Sigmoid colon (tissue), 7 donors: Measurements from ENCODE around the gene SSU72. TPM values are rescaled to one million over a fixed set of nuclear protein-coding genes. Genes with fewer than 3 reads are reported as not detected.

Experiments used
- DNase-seq: peaks from one replicate; pipeline ENCODE4 v3.0.0-alpha.2; 2019
- H3K27ac ChIP-seq, 4 donors: fragments of 200-600 bp; sonication (generic); one replicate each; pipeline ENCODE4 v1.5.1; 2016 to 2019; ENCODE audit warnings: mild to moderate bottlenecking in 1 of 4
- H3K27me3 ChIP-seq, 3 donors: fragments of 200-600 bp; sonication (generic); one replicate each; pipeline ENCODE4 v1.5.1; 2019; ENCODE audit warnings: mild to moderate bottlenecking in 1 of 3
- H3K36me3 ChIP-seq, 4 donors: fragments of 200-600 bp; sonication (generic); one replicate each; pipeline ENCODE4 v1.5.1; 2016 to 2019
- H3K4me1 ChIP-seq, 4 donors: fragments of 200-600 bp; sonication (generic); one replicate each; pipeline ENCODE4 v1.5.1; 2017 to 2019
- H3K4me3 ChIP-seq, 4 donors: fragments of 200-600 bp; sonication (generic); one replicate each; pipeline ENCODE4 v1.5.1; 2017 to 2019; ENCODE audit warnings: mild to moderate bottlenecking in 2 of 4, moderate library complexity in 1 of 4
- H3K9me3 ChIP-seq, 4 donors: fragments of 200-600 bp in 3 of 4; sonication (generic) in 3 of 4; one replicate each; pipeline versions ENCODE4 v1.5.1 to v1.6.1; 2013 to 2019
- EP300 ChIP-seq, 4 donors: sonication (generic); formaldehyde crosslinking; IDR thresholded peaks; one replicate each; pipeline ENCODE4 v1.6.1; 2017; ENCODE audit warnings: antibody characterized with exemption in 4 of 4
- POLR2A ChIP-seq, 2 donors: fragments of 450-650 bp; IDR thresholded peaks; one replicate each; pipeline ENCODE4 v1.6.1; 2016; ENCODE audit warnings: antibody characterized with exemption in 2 of 2, mild to moderate bottlenecking in 2 of 2, moderate library complexity in 2 of 2
- POLR2AphosphoS5 ChIP-seq, 4 donors: sonication (generic); formaldehyde crosslinking; IDR thresholded peaks; one replicate each; pipeline ENCODE4 v1.6.1; 2017; ENCODE audit warnings: antibody characterized with exemption in 4 of 4
- WGBS, 2 donors: extraction: QIAGEN DNeasy Blood & Tissue Kit; methylation state at CpG; one replicate each; pipeline ENCODE4 v1.1.7; 2013; 5-methylcytosine and 5-hydroxymethylcytosine counted together
- intact Hi-C: fragments of 100-400 bp; cut with DNase I; formaldehyde crosslinking; loops from one replicate; pipeline ENCODE4 v1.15.1; 2023
- polyA plus RNA-seq, 3 donors: library from polyadenylated mRNA; stranded (reverse); fragments of 200-250 nt; gene quantifications; one replicate each; pipeline ENCODE4 v1.2.3, GENCODE V29; 2013
- total RNA-seq, 4 donors: library from RNA; depleted of rRNA; stranded (reverse); fragments of >200 nt; gene quantifications; one replicate each; pipeline ENCODE4 v1.1.0, GENCODE V29; 2016
- TF ChIP-seq, protein P1 (sequence below), 4 experiments: fragments of 450-650 bp in 3 of 4; fragments of 200-600 bp in 1 of 4; IDR thresholded peaks; one replicate each; pipeline ENCODE4 v1.5.1; 2016 to 2019; ENCODE audit warnings: antibody characterized with exemption in 4 of 4, mild to moderate bottlenecking in 3 of 4, moderate library complexity in 2 of 4
- donor health status: healthy with polysubstance abuse.
- donor health status: Bipolar disorder and iron deficiency.
- donor health status: healthy.

SSU72 gene
- total and polyA plus RNA-seq, 7 donors: 98.9 to 165 (median 119) TPM

GRCh38 chr1:1622010-1622787 lies 47.5 kb upstream of the SSU72 start:
- peaks cover 0 to 39% (median 3%) of the 10 kb centered on the region in 4 donors for H3K36me3 ChIP-seq
- H3K27me3 ChIP-seq: no peaks in the 10 kb centered on the region
- TF ChIP-seq, protein P1, sequence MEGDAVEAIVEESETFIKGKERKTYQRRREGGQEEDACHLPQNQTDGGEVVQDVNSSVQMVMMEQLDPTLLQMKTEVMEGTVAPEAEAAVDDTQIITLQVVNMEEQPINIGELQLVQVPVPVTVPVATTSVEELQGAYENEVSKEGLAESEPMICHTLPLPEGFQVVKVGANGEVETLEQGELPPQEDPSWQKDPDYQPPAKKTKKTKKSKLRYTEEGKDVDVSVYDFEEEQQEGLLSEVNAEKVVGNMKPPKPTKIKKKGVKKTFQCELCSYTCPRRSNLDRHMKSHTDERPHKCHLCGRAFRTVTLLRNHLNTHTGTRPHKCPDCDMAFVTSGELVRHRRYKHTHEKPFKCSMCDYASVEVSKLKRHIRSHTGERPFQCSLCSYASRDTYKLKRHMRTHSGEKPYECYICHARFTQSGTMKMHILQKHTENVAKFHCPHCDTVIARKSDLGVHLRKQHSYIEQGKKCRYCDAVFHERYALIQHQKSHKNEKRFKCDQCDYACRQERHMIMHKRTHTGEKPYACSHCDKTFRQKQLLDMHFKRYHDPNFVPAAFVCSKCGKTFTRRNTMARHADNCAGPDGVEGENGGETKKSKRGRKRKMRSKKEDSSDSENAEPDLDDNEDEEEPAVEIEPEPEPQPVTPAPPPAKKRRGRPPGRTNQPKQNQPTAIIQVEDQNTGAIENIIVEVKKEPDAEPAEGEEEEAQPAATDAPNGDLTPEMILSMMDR (IDR thresholded peaks at IDR 0.05): no peak
- TF ChIP-seq POLR2A (IDR thresholded peaks at IDR 0.05): no peak
- TF ChIP-seq POLR2AphosphoS5 (IDR thresholded peaks at IDR 0.05): no peak
- TF ChIP-seq EP300 (IDR thresholded peaks at IDR 0.05): no peak
- WGBS, 2 donors: 83 to 86% methylated on average over 21 of the region's 21 CpGs
- no peak overlapping the region for H3K27ac ChIP-seq
- peaks cover 0 to 10% (median 4%) of the 10 kb centered on the region in 4 donors for H3K4me1 ChIP-seq
- intact Hi-C loops: no loop called here
- H3K9me3 ChIP-seq: no peaks in the 10 kb centered on the region
- no peak overlapping the region for H3K4me3 ChIP-seq
- no peak for DNase-seq

DNA sequence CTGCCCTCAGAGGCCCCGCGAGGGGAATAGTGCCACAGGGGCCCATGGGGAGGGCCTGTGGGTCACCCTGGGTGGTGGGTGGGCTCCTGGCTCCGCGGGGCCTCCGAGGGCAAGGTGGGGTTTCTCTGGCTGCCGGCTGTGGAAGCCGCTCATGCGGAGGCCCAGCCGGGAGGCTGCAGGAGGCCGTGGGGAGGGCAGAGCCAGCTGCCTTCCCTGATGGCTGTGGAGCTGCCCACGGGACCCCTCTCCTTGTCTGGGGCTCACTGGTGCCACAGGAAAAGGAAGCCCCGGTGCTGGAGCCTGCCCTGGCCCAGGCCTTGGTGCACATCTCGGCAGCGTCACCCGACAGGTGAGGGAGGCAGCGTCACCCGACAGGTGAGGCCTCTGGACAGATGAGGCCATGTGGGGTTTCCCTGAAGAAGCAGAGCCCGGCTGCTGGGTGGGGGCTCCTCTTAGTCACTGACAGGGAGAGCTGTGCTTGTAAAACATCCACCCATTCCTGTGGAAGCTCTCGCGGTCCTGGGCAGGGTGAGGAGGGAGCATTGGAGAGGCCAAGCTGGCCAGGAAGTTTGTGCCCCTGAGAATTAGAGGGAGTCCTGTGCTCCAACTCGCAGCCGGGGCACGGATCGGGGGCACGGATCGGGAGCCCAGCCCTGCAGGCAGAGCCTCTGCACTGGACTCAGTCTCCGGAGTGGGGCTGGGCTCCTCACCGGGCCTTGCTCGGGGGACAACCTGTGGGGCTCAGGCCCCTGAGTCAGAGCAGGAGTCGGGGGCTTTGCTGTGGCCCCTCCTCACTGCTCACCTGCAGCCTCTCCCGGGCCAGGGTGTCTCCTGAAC lies 46.7 kb upstream of the SSU72 start:
- Histone ChIP-seq H3K9me3 (no peaks in the 10 kb centered on the region), H3K27me3 (no peaks in the 10 kb centered on the region), H3K4me1 (peaks cover 0 to 18% (median 12%) of the 10 kb centered on the region in 4 donors), H3K36me3 (peaks cover 0 to 33% (median 3%) of the 10 kb centered on the region in 4 donors), H3K4me3 (no peak overlapping the region), H3K27ac (no peak overlapping the region)
- WGBS, 2 donors: 91 to 92% methylated on average over 31 of the region's 31 CpGs
- intact Hi-C loops: no loop called here
- DNase-seq: no peak
- TF ChIP-seq POLR2AphosphoS5 (IDR thresholded peaks at IDR 0.05) (no peak), EP300 (IDR thresholded peaks at IDR 0.05) (no peak), POLR2A (IDR thresholded peaks at IDR 0.05) (no peak)
- TF ChIP-seq, protein P1 (IDR thresholded peaks at IDR 0.05): no peak

DNA sequence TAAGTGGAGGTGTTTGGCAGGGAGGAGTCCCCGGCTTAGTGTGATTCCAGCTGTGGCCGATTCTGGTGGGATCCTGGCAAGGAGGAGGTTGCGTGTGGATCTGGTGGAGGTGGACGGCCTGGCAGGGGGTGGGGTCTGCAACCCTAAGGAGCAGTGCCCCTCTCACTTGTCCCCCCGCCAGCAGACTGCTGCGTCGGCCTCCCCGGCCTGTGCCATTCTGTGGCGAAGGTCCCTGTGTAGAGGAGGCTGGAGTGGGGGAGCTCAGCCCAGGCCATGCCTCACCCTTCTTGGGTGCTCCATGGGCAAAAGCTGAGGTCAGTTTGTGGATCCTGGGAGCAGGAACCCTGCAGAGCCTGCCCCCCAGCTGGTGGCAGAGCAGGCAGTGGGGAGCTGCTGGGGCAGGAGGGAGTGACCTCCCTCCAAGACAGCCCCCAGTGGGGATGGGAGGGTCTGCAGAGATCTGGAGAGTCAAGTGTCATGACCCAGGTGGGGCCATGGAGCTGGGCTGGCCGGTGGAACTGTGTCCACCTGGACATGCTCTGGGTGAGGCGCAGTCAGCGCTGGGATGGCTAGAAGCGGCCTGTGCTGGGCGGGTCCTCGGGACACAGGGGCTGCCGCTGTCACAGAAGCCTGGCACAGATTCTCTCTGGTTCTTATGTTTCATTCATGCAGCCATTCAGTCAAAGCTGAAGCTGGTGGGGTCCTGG lies 45.9 kb upstream of the SSU72 start:
- no peak for DNase-seq
- intact Hi-C loops: no loop called here
- H3K4me1 ChIP-seq: peaks cover 0 to 21% (median 14%) of the 10 kb centered on the region in 4 donors

DNA sequence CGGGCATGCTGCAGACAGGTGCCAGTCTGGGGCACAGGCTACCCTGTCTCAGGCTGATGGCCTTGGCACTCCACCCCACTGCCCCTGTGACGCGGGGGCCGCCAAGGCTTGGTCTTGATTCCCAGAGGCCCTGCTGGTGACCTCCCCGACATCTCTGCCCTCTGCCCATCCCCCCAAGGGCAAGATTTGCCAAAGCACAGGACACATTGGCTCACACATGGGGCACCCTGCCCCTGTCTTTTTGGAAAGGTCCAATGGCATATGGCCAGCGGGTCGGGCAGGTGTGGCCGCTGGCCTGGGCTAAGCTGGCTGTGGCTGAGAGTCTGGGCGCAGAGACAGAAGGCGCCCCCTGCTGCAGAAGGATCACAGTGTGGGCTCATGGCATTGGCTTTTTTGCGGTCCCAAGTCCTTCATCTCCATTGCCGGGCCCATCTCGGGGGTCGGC lies 45.3 kb upstream of the SSU72 start:
- Histone ChIP-seq H3K4me3 (no peak overlapping the region), H3K36me3 (peaks cover 0 to 30% (median 3%) of the 10 kb centered on the region in 4 donors), H3K27ac (no peak overlapping the region), H3K4me1 (peaks cover 0 to 22% (median 14%) of the 10 kb centered on the region in 4 donors), H3K9me3 (no peaks in the 10 kb centered on the region), H3K27me3 (no peaks in the 10 kb centered on the region)
- WGBS, 2 donors: 81 to 88% methylated on average over 14 of the region's 14 CpGs
- DNase-seq: no peak
- TF ChIP-seq POLR2AphosphoS5 (IDR thresholded peaks at IDR 0.05): no peak
- TF ChIP-seq, protein P1 (IDR thresholded peaks at IDR 0.05): no peak
- TF ChIP-seq POLR2A (IDR thresholded peaks at IDR 0.05): no peak
- TF ChIP-seq EP300 (IDR thresholded peaks at IDR 0.05): no peak
- intact Hi-C loops: no loop called here

More for the DNA sequence above, 45.9 kb upstream of the SSU72 start:
- WGBS, 2 donors: 92 to 94% methylated on average over 16 of the region's 16 CpGs
- H3K27me3 ChIP-seq: no peaks in the 10 kb centered on the region
- no peaks in the 10 kb centered on the region for H3K9me3 ChIP-seq
- H3K27ac ChIP-seq: no peak overlapping the region
- TF ChIP-seq POLR2AphosphoS5 (IDR thresholded peaks at IDR 0.05) (no peak), EP300 (IDR thresholded peaks at IDR 0.05) (no peak), POLR2A (IDR thresholded peaks at IDR 0.05) (no peak)
- TF ChIP-seq, protein P1 (IDR thresholded peaks at IDR 0.05): no peak
- peaks cover 0 to 33% (median 3%) of the 10 kb centered on the region in 4 donors for H3K36me3 ChIP-seq
- H3K4me3 ChIP-seq: no peak overlapping the region
